ENCODE measurements around the gene GRID1. TPM values are rescaled to one million over a fixed set of nuclear protein-coding genes. Genes with fewer than 3 reads are reported as not detected.

Gene GRID1
- total RNA-seq, 1 donor from 2014 or later = 3.0 TPM

DNA sequence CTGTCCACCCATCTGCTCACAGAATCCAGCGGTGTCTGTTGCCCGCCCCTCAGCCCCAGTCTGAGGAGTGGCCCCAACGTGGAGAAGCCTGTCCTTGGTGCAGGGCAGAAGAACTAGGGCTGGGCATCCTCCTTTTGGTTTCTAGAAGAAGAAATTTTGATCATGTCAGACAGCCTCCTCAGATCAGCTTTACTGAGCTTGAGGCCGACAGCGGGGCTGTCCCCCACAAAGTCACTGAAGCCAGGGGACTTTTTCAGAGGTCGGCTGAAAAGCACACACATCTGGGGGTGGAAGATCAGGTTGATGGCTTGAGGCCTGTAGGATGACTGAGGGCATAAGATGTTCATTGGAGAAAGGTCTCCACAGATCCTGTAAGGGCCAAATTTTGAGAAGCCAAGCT lies 767.9 kb downstream of the GRID1 start:
- no peak for DNase-seq (ENCODE audit: low spot score)

DNA sequence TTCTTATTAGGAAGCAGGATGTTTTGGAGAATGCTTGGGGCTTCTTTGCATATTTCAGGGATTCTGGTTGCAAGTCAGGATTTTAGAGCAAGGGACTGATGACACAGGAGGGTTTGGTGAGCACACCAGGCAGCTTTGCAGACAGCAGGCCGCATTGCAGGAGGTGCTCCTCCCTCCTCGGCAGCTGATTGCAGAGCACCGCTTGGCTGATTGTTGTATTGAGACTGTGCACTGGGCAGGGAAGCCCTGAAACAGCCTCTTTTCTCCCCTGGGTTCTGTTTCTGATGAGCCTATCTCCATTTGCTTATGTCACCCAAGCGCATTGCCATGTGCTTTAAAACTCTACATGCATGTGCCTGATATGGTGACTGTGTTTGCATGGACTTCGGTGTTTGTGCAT lies 769.6 kb downstream of the GRID1 start:
- no peak for DNase-seq (ENCODE audit: low spot score)

More for the DNA sequence above, 767.9 kb downstream of the GRID1 start:
- intact Hi-C loops (cut with DNase I) = no loop called here

DNA sequence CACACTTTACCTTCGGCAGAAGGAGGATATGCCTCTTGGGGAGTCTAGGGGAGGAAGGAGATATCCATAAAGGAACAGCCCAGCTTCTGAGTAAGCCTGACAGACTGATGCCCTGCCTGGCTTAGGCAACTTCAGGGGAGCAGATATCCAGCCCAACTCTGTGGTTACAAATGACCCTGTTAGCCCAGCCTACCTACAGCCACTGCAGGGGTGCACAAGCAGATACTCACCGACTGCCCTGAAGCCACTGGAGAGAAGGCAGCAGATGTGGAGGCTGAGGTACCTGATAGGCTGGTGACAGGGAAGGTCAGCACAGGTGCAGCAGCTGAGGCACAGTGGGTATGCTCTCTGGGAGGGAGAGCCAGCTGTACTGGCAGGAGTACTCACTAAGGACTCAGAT lies 770.2 kb downstream of the GRID1 start:
- intact Hi-C loops (cut with DNase I) = no loop called here
- DNase-seq (ENCODE audit: low spot score) = no peak

More for the DNA sequence above, 769.6 kb downstream of the GRID1 start:
- intact Hi-C loops (cut with DNase I) = no loop called here

GRCh38 chr10:85594239-85594638 lies 772.4 kb downstream of the GRID1 start:
- no peak for DNase-seq (ENCODE audit: low spot score)
- intact Hi-C loops (cut with DNase I) = no loop called here

DNA sequence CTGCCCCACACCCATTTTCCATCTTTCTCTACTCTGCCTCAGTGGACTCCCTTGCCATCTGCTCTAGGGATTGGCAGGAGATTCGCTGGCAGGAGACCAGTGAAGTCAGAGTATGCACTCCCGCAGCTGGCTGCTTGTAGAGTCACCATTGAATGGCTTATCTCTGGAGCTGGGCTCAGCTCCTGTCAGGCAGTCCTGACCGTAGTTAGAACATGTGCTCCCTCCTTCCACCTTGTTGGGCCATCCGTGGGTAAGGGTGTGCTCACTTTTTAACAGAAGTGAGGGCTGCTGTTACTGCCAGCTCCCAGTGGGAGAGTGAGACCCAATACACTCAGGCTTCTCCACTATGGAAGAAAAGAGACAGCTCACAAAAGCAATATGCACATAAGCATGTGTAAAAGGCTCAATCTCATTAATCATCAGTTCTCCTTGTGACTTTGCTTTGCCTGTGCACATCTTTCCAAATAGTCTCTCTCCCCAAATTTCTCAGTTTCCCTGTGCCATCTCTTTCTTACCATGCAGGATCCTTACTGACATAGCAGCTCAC lies 773.3 kb downstream of the GRID1 start:
- DNase-seq (ENCODE audit: low spot score) = no peak
- intact Hi-C loops (cut with DNase I) = no loop called here

- DNase-seq (ENCODE audit: low spot score) = no peak
- intact Hi-C loops (cut with DNase I) = no loop called here
Observed at GRCh38 chr10:85581371-85581770, 785.2 kb downstream of the GRID1 start.

GRCh38 chr10:85580585-85580984 lies 786.0 kb downstream of the GRID1 start:
- intact Hi-C loops (cut with DNase I) = no loop called here
- no peak for DNase-seq (ENCODE audit: low spot score)

DNA sequence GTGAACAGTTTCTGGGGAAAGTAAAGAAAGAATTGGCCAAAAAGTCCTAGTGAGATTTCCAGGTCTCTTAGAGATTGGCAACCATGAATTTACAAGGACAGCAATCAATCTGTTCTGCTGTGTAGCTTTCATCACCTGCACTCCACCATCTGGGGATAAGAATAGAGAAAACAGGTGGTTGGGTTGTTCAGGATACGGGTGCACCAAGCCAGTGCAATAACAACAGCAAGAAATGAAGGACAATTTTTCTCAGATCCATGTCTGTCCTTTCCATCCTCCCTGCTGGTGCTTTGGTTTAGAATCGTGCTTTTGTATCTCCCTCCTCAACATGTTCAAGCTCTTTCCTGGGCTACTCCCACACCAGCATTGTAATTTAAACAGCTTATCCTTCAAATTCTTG lies 787.7 kb downstream of the GRID1 start:
- intact Hi-C loops (cut with DNase I) = no loop called here
- no peak for DNase-seq (ENCODE audit: low spot score)

DNA sequence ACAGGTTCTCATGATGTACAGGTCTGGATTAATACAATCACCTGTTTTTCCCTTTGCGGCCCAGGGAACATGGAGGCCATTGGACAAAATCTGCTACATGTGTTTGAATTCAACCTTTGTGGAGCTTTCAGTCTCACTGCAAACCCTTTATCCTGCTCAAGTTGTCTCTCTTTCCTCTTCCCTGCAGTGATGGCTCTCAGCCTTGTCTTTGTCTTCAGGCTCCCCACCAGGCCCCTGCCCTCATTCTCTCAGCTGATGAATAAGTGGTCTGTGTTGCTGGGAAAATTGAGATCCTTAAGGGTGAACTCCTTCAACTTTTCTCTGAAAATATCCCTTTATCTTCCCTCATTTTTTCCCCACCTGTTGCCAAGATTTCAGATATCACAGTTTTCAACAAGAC lies 791.2 kb downstream of the GRID1 start:
- intact Hi-C loops (cut with DNase I) = no loop called here
- DNase-seq (ENCODE audit: low spot score) = no peak

GRCh38 chr10:85570871-85571270 lies 795.7 kb downstream of the GRID1 start:
- intact Hi-C loops (cut with DNase I) = no loop called here

GRCh38 chr10:85565381-85565780 lies 801.2 kb downstream of the GRID1 start:
- intact Hi-C loops (cut with DNase I) = no loop called here
- DNase-seq (ENCODE audit: low spot score) = no peak

More at GRCh38 chr10:85570871-85571270, 795.7 kb downstream of the GRID1 start:
- no peak for DNase-seq (ENCODE audit: low spot score)

GRCh38 chr10:85558533-85558932 lies 808.1 kb downstream of the GRID1 start:
- DNase-seq (ENCODE audit: low spot score) = no peak
- intact Hi-C loops (cut with DNase I) = no loop called here

GRCh38 chr10:85557706-85558105 lies 808.9 kb downstream of the GRID1 start:
- intact Hi-C loops (cut with DNase I) = no loop called here
- no peak for DNase-seq (ENCODE audit: low spot score)

GRCh38 chr10:85557077-85557476 lies 809.5 kb downstream of the GRID1 start:
- intact Hi-C loops (cut with DNase I) = no loop called here
- DNase-seq (ENCODE audit: low spot score) = no peak

Small RNAs within 50 kb of the gene (microRNA-seq; reads per million reads assigned to microRNA genes)
- 2.7 reads per million for gene MIR346

Other genes starting within 250 kb of the GRID1 start
- gene WAPL, start 155.0 kb upstream of the GRID1 start, total RNA-seq = 24.0 TPM